22Rv1 (cell line): ENCODE measurements around the gene NELFB.

ENCODE experiments used
- ZFX ChIP-seq: fragments of 450-650 bp; IDR thresholded peaks from 2 replicates; pipeline ENCODE4 v1.6.1; 2017; ENCODE audit warnings: antibody characterized with exemption, borderline replicate concordance
- TF ChIP-seq, protein P1 (sequence below): fragments of 450-650 bp; IDR thresholded peaks from 2 replicates; pipeline ENCODE4 v1.5.1; 2017; ENCODE audit warnings: mild to moderate bottlenecking

DNA sequence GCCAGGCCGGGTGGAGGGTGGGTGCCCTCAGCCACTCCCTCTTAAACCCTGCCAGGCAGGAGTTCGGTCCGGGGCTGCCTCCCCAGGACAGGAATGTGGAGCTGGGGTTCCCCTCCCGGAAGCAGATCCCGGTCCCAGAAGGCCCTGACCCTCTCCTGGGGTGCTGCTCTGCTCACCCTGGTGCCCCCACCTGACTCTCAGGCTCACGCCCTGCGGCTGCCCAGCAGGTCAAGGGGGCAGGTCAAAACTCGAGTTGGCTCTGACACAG lies 50.6 kb downstream of the NELFB start:
- TF ChIP-seq, protein P1, sequence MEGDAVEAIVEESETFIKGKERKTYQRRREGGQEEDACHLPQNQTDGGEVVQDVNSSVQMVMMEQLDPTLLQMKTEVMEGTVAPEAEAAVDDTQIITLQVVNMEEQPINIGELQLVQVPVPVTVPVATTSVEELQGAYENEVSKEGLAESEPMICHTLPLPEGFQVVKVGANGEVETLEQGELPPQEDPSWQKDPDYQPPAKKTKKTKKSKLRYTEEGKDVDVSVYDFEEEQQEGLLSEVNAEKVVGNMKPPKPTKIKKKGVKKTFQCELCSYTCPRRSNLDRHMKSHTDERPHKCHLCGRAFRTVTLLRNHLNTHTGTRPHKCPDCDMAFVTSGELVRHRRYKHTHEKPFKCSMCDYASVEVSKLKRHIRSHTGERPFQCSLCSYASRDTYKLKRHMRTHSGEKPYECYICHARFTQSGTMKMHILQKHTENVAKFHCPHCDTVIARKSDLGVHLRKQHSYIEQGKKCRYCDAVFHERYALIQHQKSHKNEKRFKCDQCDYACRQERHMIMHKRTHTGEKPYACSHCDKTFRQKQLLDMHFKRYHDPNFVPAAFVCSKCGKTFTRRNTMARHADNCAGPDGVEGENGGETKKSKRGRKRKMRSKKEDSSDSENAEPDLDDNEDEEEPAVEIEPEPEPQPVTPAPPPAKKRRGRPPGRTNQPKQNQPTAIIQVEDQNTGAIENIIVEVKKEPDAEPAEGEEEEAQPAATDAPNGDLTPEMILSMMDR, result no peak
- TF ChIP-seq ZFX, result no peak
